Suprapubic skin (tissue), 4 donors: ENCODE data around the gene ABCA9.

Experiments
- EP300 ChIP-seq: sonication (generic); formaldehyde crosslinking; IDR thresholded peaks from one replicate; pipeline ENCODE4 v1.6.1; 2017; ENCODE audit warnings: antibody characterized with exemption
- POLR2A ChIP-seq, 2 donors: fragments of 450-650 bp; IDR thresholded peaks; one replicate each; pipeline ENCODE4 v1.6.1; 2017; ENCODE audit warnings: antibody characterized with exemption in 2 of 2, mild to moderate bottlenecking in 2 of 2, moderate library complexity in 2 of 2
- POLR2AphosphoS5 ChIP-seq, 3 donors: sonication (generic); formaldehyde crosslinking; IDR thresholded peaks; one replicate each; pipeline ENCODE4 v1.6.1; 2017; ENCODE audit warnings: antibody characterized with exemption in 3 of 3
- TF ChIP-seq, protein P1 (sequence below), 2 donors: fragments of 200-600 bp in 1 of 2; fragments of 450-650 bp in 1 of 2; sonication (generic) in 1 of 2; IDR thresholded peaks; one replicate each; pipeline ENCODE4 v1.5.1; 2016 to 2019; ENCODE audit warnings: antibody characterized with exemption in 2 of 2, mild to moderate bottlenecking in 1 of 2, moderate library complexity in 1 of 2

- TF ChIP-seq, protein P1, sequence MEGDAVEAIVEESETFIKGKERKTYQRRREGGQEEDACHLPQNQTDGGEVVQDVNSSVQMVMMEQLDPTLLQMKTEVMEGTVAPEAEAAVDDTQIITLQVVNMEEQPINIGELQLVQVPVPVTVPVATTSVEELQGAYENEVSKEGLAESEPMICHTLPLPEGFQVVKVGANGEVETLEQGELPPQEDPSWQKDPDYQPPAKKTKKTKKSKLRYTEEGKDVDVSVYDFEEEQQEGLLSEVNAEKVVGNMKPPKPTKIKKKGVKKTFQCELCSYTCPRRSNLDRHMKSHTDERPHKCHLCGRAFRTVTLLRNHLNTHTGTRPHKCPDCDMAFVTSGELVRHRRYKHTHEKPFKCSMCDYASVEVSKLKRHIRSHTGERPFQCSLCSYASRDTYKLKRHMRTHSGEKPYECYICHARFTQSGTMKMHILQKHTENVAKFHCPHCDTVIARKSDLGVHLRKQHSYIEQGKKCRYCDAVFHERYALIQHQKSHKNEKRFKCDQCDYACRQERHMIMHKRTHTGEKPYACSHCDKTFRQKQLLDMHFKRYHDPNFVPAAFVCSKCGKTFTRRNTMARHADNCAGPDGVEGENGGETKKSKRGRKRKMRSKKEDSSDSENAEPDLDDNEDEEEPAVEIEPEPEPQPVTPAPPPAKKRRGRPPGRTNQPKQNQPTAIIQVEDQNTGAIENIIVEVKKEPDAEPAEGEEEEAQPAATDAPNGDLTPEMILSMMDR (IDR thresholded peaks at IDR 0.05) = no peak
- TF ChIP-seq EP300 (no peak), POLR2A (IDR thresholded peaks at IDR 0.05) (no peak), POLR2AphosphoS5 (IDR thresholded peaks at IDR 0.05) (peak in 1 of 3 donors; percentile 28)
These were observed 9.5 kb downstream of the ABCA9 start for GRCh38 chr17:69050999-69051775.
